Endodermal cell (in vitro differentiated cells): Measurements from ENCODE around the gene FCSK. TPM values are rescaled to one million over a fixed set of nuclear protein-coding genes. Genes with fewer than 3 reads are reported as not detected.

Experiments used
- DNase-seq: peaks from one replicate; pipeline ENCODE4 v3.0.0-alpha.2; 2017
- H3K27ac ChIP-seq: 2 replicates; pipeline ENCODE4 v1.5.1; 2013; ENCODE audit warnings: mild to moderate bottlenecking, low read depth, low read length, moderate library complexity
- H3K27me3 ChIP-seq: 2 replicates; pipeline ENCODE4 v1.6.1; 2013; ENCODE audit warnings: mild to moderate bottlenecking, low read length, moderate library complexity; ENCODE audit not compliant: insufficient read depth, control insufficient read depth, poor library complexity, severe bottlenecking
- H3K36me3 ChIP-seq: 2 replicates; pipeline ENCODE4 v1.7.0; 2013; ENCODE audit warnings: mild to moderate bottlenecking, low read length, moderate library complexity; ENCODE audit not compliant: control insufficient read depth, insufficient read depth
- H3K4me1 ChIP-seq: one replicate; pipeline ENCODE4 v1.7.0; 2013; ENCODE audit warnings: low read length; ENCODE audit not compliant: control insufficient read depth, insufficient read depth
- H3K4me3 ChIP-seq: 2 replicates; pipeline ENCODE4 v1.5.1; 2013; ENCODE audit warnings: mild to moderate bottlenecking, low read length, moderate library complexity
- H3K9ac ChIP-seq: 2 replicates; pipeline ENCODE4 v1.6.1; 2013; ENCODE audit warnings: mild to moderate bottlenecking, low read length, moderate library complexity; ENCODE audit not compliant: poor library complexity, severe bottlenecking; ENCODE audit errors: extremely low read depth
- H3K9me3 ChIP-seq: 2 replicates; pipeline ENCODE4 v1.6.1; 2013; ENCODE audit warnings: mild to moderate bottlenecking, low read length, moderate library complexity; ENCODE audit not compliant: control insufficient read depth
- H3K27ac Mint-ChIP-seq: 2 replicates; pipeline ENCODE4 v1.8.0; 2020; ENCODE audit warnings: mixed read lengths
- H3K27me3 Mint-ChIP-seq: 2 replicates; pipeline ENCODE4 v1.8.0; 2021; ENCODE audit warnings: mild to moderate bottlenecking, mixed read lengths; ENCODE audit not compliant: insufficient read depth
- H3K36me3 Mint-ChIP-seq: 2 replicates; pipeline ENCODE4 v1.8.0; 2020; ENCODE audit warnings: low read depth, mixed read lengths
- H3K4me1 Mint-ChIP-seq: 2 replicates; pipeline ENCODE4 v1.8.0; 2020; ENCODE audit warnings: mixed read lengths
- H3K4me3 Mint-ChIP-seq: 2 replicates; pipeline ENCODE4 v1.8.0; 2020; ENCODE audit warnings: mild to moderate bottlenecking, moderate library complexity, mixed read lengths
- H3K9me3 Mint-ChIP-seq: 2 replicates; pipeline ENCODE4 v1.8.0; 2020; ENCODE audit warnings: mild to moderate bottlenecking, mixed read lengths
- WGBS, 2 experiments: methylation state at CpG; one replicate each; pipeline versions ENCODE4 v1.1.5 to v1.1.7; 2013; ENCODE audit warnings: missing lambda C conversion rate in 2 of 2, mixed read lengths in 1 of 2; ENCODE audit not compliant: insufficient coverage in 1 of 2, insufficient read length in 1 of 2; 5-methylcytosine and 5-hydroxymethylcytosine counted together
- total RNA-seq, 2 donors: library from RNA; stranded (reverse); fragmentation: NEBNext Ultra II Directional in 1 of 2; extraction: Animal tissue kit (Norgen Biotek cat#: 25700) in 1 of 2; gene quantifications; 2 replicates in 1 of 2; 3 replicates in 1 of 2; pipeline ENCODE4 v1.2.1, GENCODE V29; 2021
- TF ChIP-seq, protein P1 (sequence below): fragments of 200-600 bp; sonication (generic); conservative IDR thresholded peaks from 2 replicates; pipeline ENCODE4 v1.5.0; 2021; ENCODE audit warnings: antibody characterized with exemption, mild to moderate bottlenecking

FCSK gene
- total RNA-seq, 2 donors from 2014 or later = 18.7 to 19.5 TPM

DNA sequence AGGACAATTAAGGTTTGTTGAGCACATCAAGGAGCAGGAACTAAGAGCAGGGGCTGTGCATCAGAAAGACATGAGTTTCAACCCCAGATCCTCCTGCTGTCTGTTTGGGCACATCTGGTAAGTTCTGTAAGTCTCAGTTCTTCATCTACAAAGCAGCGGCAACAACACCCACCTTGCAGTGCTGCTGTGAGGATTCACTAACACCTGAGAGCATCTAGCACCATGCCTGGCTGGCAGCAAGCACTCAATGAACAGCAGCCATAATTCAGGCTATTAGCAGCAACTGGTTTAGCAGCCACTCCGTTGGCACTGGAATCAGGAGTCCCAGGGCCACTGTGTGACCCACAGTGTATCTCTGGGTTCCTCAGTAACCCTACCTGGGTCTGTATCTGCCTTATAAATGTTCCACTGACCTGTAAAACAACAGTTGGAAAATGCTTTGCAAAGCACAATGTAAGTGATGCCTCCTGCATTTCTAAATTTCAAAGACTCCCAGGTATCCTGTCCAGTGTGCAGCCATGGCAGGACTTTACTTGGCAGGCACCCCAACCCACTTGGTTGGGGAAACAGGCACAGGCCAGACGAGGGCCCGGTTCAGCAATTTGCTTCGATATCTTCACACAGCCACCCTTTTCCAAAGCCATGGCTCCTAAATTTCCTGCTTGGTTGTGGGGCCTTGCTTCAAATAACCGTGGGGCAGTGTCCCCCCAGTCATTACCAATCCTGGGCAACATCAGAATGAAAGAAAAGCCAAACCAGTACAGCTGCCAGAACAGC lies 19.7 kb upstream of the FCSK start:
- H3K36me3 Mint-ChIP-seq = peaks cover 17% of the 10 kb centered on the region
- Histone ChIP-seq H3K9me3 (no peaks in the 10 kb centered on the region), H3K27ac (no peak overlapping the region), H3K27me3 (no peaks in the 10 kb centered on the region), H3K4me3 (no peak overlapping the region), H3K4me1 (peaks cover 30% of the 10 kb centered on the region), H3K9ac (no peak overlapping the region), H3K36me3 (peaks cover 26% of the 10 kb centered on the region)
- no peaks in the 10 kb centered on the region for H3K9me3 Mint-ChIP-seq
- DNase-seq = no peak
- H3K4me3 Mint-ChIP-seq = no peak overlapping the region
- H3K4me1 Mint-ChIP-seq = peaks cover 62% of the 10 kb centered on the region
- H3K27ac Mint-ChIP-seq = peak overlapping the region; percentile 70
- WGBS, 2 experiments = 96 to 99% methylated on average over 5 to 6 of the region's 6 CpGs
- TF ChIP-seq, protein P1, sequence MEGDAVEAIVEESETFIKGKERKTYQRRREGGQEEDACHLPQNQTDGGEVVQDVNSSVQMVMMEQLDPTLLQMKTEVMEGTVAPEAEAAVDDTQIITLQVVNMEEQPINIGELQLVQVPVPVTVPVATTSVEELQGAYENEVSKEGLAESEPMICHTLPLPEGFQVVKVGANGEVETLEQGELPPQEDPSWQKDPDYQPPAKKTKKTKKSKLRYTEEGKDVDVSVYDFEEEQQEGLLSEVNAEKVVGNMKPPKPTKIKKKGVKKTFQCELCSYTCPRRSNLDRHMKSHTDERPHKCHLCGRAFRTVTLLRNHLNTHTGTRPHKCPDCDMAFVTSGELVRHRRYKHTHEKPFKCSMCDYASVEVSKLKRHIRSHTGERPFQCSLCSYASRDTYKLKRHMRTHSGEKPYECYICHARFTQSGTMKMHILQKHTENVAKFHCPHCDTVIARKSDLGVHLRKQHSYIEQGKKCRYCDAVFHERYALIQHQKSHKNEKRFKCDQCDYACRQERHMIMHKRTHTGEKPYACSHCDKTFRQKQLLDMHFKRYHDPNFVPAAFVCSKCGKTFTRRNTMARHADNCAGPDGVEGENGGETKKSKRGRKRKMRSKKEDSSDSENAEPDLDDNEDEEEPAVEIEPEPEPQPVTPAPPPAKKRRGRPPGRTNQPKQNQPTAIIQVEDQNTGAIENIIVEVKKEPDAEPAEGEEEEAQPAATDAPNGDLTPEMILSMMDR = no peak
- no peaks in the 10 kb centered on the region for H3K27me3 Mint-ChIP-seq

- TF ChIP-seq, protein P1 = no peak
- WGBS, 2 experiments = 20 to 40% methylated on average over 2 to 5 of the region's 5 CpGs
- no peaks in the 10 kb centered on the region for H3K9me3 ChIP-seq
- Mint-ChIP-seq H3K27ac (peak overlapping the region; percentile 86), H3K4me1 (peaks cover 52% of the 10 kb centered on the region), H3K36me3 (peaks cover 17% of the 10 kb centered on the region), H3K4me3 (peak overlapping the region; percentile 86), H3K27me3 (no peaks in the 10 kb centered on the region), H3K9me3 (no peaks in the 10 kb centered on the region)
- peaks cover 26% of the 10 kb centered on the region for H3K36me3 ChIP-seq
- H3K4me3 ChIP-seq = peak overlapping the region; percentile 92
- no peaks in the 10 kb centered on the region for H3K27me3 ChIP-seq
- peak overlapping the region; percentile 67 for H3K27ac ChIP-seq
- H3K4me1 ChIP-seq = peaks cover 20% of the 10 kb centered on the region
- peak; percentile 91 for DNase-seq
- H3K9ac ChIP-seq = peak overlapping the region; percentile 65
Measured at GRCh38 chr16:70437017-70437581, 17.3 kb upstream of the FCSK start.

DNA sequence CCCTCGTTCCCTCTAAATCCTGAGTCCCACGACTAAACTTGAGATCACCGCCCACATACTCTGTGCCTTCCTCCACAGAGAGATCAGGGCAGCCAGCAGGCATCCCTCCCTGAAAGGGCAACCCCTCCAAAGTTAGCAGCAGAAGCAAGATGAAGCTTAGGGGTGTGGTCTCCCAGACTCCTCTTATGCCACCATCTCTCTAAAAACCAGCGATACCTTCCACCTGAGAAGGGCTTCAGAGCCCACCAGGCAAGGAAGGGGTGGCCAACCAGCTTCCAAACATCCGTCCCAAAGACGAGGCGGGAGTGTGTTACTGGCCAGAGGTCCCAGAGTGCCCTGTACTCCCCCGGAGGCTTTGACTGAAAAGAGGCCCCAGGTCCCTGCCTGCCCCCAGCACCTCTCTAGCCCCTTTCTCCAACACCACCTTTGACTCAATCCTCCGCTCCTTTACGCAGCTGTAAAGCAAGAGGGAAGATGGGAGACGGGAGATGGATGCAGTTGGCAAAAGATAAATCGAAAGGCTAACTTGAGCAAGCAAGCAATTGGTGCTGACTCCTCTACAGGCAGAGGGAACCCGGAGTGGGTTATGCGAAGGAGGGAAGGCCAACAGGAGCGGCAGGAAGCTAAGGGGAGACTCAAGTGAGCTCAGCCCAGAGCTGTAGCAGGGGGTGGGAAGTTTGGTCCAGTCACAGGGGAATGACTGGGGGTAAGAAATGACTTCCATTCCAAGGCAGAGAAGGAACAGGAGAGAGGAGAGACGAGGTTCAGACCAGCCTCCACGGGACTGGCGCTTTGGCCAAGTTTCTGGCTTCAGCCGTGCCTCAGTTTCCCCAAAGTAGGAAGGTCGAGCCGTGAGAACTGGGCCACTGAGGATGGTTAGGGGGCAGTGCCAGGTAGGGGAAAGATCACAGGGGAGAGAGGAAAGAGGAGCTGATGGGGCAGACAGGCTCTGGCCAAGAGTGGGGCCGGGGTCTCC lies 16.5 kb upstream of the FCSK start:
- TF ChIP-seq, protein P1 = no peak
- Mint-ChIP-seq H3K27ac (peak overlapping the region; percentile 86), H3K4me3 (peak overlapping the region; percentile 86), H3K9me3 (no peaks in the 10 kb centered on the region), H3K27me3 (no peaks in the 10 kb centered on the region), H3K36me3 (peaks cover 17% of the 10 kb centered on the region), H3K4me1 (peaks cover 46% of the 10 kb centered on the region)
- Histone ChIP-seq H3K36me3 (peaks cover 21% of the 10 kb centered on the region), H3K4me1 (peaks cover 15% of the 10 kb centered on the region), H3K9ac (peak overlapping the region; percentile 65), H3K27ac (peak overlapping the region; percentile 67), H3K4me3 (peak overlapping the region; percentile 92), H3K27me3 (no peaks in the 10 kb centered on the region), H3K9me3 (no peaks in the 10 kb centered on the region)
- WGBS, 2 experiments = 10 to 11% methylated on average over 14 to 22 of the region's 22 CpGs
- peak; percentile 74 for DNase-seq
